Measurements from ENCODE around the gene C9orf153. TPM values are rescaled to one million over a fixed set of nuclear protein-coding genes. Genes with fewer than 3 reads are reported as not detected.

The C9orf153 gene
- total RNA-seq, 1 experiment from 2014 or later: 0.17 TPM

DNA sequence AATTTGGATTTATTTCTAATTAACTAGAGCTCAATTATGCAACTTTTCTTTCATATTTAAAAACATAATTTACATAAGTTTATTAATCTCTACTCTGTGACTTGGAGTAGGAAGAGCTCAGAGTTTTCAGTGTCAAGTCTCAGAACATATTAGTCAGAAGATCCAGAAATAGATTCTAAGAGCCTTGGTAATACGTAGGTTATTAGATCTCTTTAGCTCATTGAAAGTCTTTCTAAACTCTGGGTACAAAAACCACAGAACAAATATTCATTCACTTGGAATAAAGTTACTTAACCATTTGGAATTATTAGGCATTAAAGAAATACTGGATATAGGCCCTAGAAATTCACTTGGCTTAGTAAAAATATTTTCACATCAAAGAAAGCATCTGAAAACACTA lies 49.2 kb upstream of the C9orf153 start:
- peaks cover 13 to 14% of the 10 kb centered on the region in 2 experiments for H3K4me1 Mint-ChIP-seq
- no CpG with 5 or more reads among the region's 1 CpG for whole genome bisulfite sequencing (ENCODE audit: extremely low coverage, insufficient read length, low lambda C conversion rate)
- peaks cover 44 to 73% (median 65%) of the 10 kb centered on the region in 3 experiments for H3K36me3 Mint-ChIP-seq (ENCODE audit: insufficient read depth in 1 of 3, low read depth in 3 of 3)

More for the DNA sequence above, 49.2 kb upstream of the C9orf153 start:
- Histone ChIP-seq H2AK5ac (ENCODE audit: insufficient read length, low read length) (no peak overlapping the region), H2BK15ac (ENCODE audit: low read depth, low read length) (no peak overlapping the region), H4K8ac (replicated peaks; ENCODE audit: insufficient read length, low read depth, low read length) (no peak overlapping the region), H3K18ac (ENCODE audit: insufficient read length, low read depth, low read length) (no peak overlapping the region), H2BK12ac (ENCODE audit: insufficient read length, low read depth, low read length) (no peak overlapping the region), H3K9ac (ENCODE audit: extremely low read depth, insufficient read length, low read length) (no peak overlapping the region), H3K4me2 (ENCODE audit: insufficient read depth, insufficient read length, low read length) (no peak overlapping the region), H3K23ac (ENCODE audit: insufficient read length, low read depth, low read length) (no peak overlapping the region), H3K4me1 (ENCODE audit: insufficient read depth, low read length) (no peaks in the 10 kb centered on the region; the same call in 1 of the 2 replicates), H4K91ac (ENCODE audit: insufficient read length, low read depth, low read length) (no peak overlapping the region), H4K5ac (ENCODE audit: insufficient read length, low read depth, low read length) (no peak overlapping the region), H3K56ac (ENCODE audit: insufficient read length, low read depth, low read length) (no peak overlapping the region), H2BK120ac (ENCODE audit: low read depth, low read length, poor library complexity, severe bottlenecking) (no peak overlapping the region), H3K23me2 (ENCODE audit: insufficient read length, low read depth, low read length, poor library complexity, severe bottlenecking) (no peaks in the 10 kb centered on the region), H2BK20ac (ENCODE audit: low read depth, low read length, poor library complexity, severe bottlenecking) (no peak overlapping the region), H3K79me1 (ENCODE audit: insufficient read depth, low read depth, low read length, poor library complexity, severe bottlenecking) (no peaks in the 10 kb centered on the region), H3K27ac (ENCODE audit: insufficient read length, low read depth, low read length) (no peak overlapping the region), H2BK5ac (ENCODE audit: insufficient read length, low read length) (no peak overlapping the region), H3T11ph (ENCODE audit: low read length) (no peak overlapping the region), H3K27me3 (ENCODE audit: insufficient read depth, low read length) (no peaks in the 10 kb centered on the region), H3K79me2 (ENCODE audit: insufficient read depth, low read length) (no peaks in the 10 kb centered on the region), H4K20me1 (ENCODE audit: control insufficient read depth, insufficient read depth, insufficient read length) (no peaks in the 10 kb centered on the region), H2AFZ (ENCODE audit: low read length) (no peak overlapping the region), H3K9me3 (ENCODE audit: control insufficient read depth, low read depth, low read length) (no peaks in the 10 kb centered on the region), H3K4ac (ENCODE audit: low read depth, low read length) (no peak overlapping the region), H3K14ac (ENCODE audit: insufficient read depth, low read length) (no peak overlapping the region)
- TF ChIP-seq, protein P1, sequence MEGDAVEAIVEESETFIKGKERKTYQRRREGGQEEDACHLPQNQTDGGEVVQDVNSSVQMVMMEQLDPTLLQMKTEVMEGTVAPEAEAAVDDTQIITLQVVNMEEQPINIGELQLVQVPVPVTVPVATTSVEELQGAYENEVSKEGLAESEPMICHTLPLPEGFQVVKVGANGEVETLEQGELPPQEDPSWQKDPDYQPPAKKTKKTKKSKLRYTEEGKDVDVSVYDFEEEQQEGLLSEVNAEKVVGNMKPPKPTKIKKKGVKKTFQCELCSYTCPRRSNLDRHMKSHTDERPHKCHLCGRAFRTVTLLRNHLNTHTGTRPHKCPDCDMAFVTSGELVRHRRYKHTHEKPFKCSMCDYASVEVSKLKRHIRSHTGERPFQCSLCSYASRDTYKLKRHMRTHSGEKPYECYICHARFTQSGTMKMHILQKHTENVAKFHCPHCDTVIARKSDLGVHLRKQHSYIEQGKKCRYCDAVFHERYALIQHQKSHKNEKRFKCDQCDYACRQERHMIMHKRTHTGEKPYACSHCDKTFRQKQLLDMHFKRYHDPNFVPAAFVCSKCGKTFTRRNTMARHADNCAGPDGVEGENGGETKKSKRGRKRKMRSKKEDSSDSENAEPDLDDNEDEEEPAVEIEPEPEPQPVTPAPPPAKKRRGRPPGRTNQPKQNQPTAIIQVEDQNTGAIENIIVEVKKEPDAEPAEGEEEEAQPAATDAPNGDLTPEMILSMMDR (conservative IDR thresholded peaks at IDR 0.05): no peak
- DNase-seq: no peak
- Mint-ChIP-seq H3K4me3 (no peak overlapping the region), H3K27me3 (ENCODE audit: low read depth) (no peaks in the 10 kb centered on the region), H3K9me3 (peaks cover 9 to 10% of the 10 kb centered on the region in 2 experiments), H3K27ac (no peak overlapping the region)

All from H9 (cell line).